Ovary (tissue), 9 donors: ENCODE results near the gene NOL9. TPM values are rescaled to one million over a fixed set of nuclear protein-coding genes. Genes with fewer than 3 reads are reported as not detected.

Experiments
- DNase-seq, 5 donors: peaks; one replicate each; pipeline ENCODE4 v3.0.0-alpha.2; 2019 to 2020
- H3K27ac ChIP-seq, 2 donors: fragments of 200-600 bp; one replicate each; pipeline versions ENCODE4 v1.5.1 to v1.8.0; 2019 to 2022
- H3K27me3 ChIP-seq: fragments of 200-600 bp; one replicate; pipeline ENCODE4 v1.8.0; 2022
- H3K36me3 ChIP-seq: fragments of 200-600 bp; sonication (generic); one replicate; pipeline ENCODE4 v1.5.1; 2019
- H3K4me1 ChIP-seq: one replicate; pipeline ENCODE4 v1.8.1; 2013; ENCODE audit warnings: mild to moderate bottlenecking, moderate library complexity; ENCODE audit not compliant: insufficient read depth
- H3K4me3 ChIP-seq: fragments of 200-600 bp; sonication (generic); one replicate; pipeline ENCODE4 v1.5.1; 2017
- H3K9me3 ChIP-seq, 2 donors: fragments of 200-600 bp in 1 of 2; sonication (generic) in 1 of 2; one replicate each; pipeline versions ENCODE4 v1.5.1 to v1.8.1; 2013 to 2019; ENCODE audit warnings: mild to moderate bottlenecking in 1 of 2, moderate library complexity in 1 of 2
- EP300 ChIP-seq: sonication (generic); formaldehyde crosslinking; IDR thresholded peaks from one replicate; pipeline ENCODE4 v1.6.1; 2017; ENCODE audit warnings: antibody characterized with exemption
- POLR2A ChIP-seq: fragments of 450-650 bp; IDR thresholded peaks from one replicate; pipeline ENCODE4 v1.6.1; 2017; ENCODE audit warnings: antibody characterized with exemption, mild to moderate bottlenecking, moderate library complexity
- WGBS, 3 donors: extraction: QIAGEN DNeasy Blood & Tissue Kit in 1 of 3; methylation state at CpG; one replicate each; pipeline versions ENCODE4 v1.1.5 to v1.1.7; 2013 to 2017; 5-methylcytosine and 5-hydroxymethylcytosine counted together
- intact Hi-C, 4 donors: fragments of 100-400 bp; cut with DNase I; formaldehyde crosslinking; loops; one replicate each; pipeline versions ENCODE4 v1.11.0 to v1.15.1; 2022 to 2023
- polyA plus RNA-seq, 2 donors: library from polyadenylated mRNA; stranded (reverse); fragments of 200-250 nt in 1 of 2; fragments of 350-450 nt in 1 of 2; fragmentation: Illumina TruSeq in 1 of 2; extraction: RNeasy Lipid Tissue Mini Kit (QIAGEN cat#74804) in 1 of 2; gene quantifications; one replicate each; pipeline ENCODE4 v1.2.3, GENCODE V29; 2013 to 2014
- total RNA-seq, 7 donors: library from RNA; depleted of rRNA in 2 of 7; stranded (reverse); fragments of >200 nt in 2 of 7; fragmentation: NEBNext Ultra II Directional in 3 of 7; extraction: Animal tissue kit (Norgen Biotek cat#: 25700) in 3 of 7; gene quantifications; one replicate each; pipeline versions ENCODE4 v1.1.0 to v1.2.4, GENCODE V29; 2016 to 2023
- TF ChIP-seq, protein P1 (sequence below), 3 donors: fragments of 450-650 bp in 2 of 3; fragments of 200-600 bp in 1 of 3; IDR thresholded peaks; one replicate each; pipeline versions ENCODE4 v1.5.1 to v1.8.0; 2016 to 2022; ENCODE audit warnings: antibody characterized with exemption in 3 of 3, mild to moderate bottlenecking in 1 of 3
- donor health status: DM: no; HTN: no; CAD: no; lungs with moderate emphysema.
- donor health status: DM: no; HTN: no; CAD: no.
- donor health status: Bipolar disorder and iron deficiency.
- donor health status: DM: yes; HTN: yes; CAD: no.
- donor health status: DM: no; HTN: no; CAD: no.
- donor health status: DM: yes; HTN: yes; CAD: no.

NOL9 gene
- total and polyA plus RNA-seq, 9 donors: 7.2 to 38.9 (median 25.8) TPM

DNA sequence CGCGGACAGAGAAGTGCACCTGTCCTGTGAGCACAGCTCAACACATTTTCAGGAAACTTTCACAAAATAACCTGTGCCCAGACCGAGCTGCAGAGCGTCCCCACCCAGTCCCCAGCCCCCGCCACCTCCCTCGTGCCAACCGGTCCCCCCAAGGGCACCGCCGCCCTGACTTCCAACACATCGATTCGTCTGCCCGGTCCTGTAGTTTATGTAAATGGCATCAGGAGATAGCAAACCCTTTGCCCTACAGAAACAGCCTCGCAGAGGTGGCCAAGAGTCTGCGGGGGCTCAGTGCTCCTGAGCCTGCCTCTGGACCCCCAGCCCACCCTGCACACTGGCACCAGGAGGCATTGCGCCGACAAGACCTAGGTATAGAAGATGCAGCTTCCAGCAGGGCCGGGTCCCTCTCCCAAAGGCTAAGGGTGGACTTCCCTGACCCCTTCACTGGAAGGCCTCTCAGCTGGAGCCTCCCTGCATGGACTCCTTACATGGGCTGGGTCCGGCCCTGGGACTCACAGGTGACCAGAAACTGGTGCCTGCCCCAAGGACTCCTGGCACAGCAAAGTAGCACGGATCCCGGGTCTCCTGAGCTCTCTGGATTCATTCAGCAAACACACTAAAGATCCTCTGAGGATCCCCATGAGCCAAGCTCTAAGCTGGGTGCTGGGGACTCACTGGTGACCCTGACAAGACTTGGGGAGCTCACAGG is 56.3 kb downstream of the NOL9 start:
- Histone ChIP-seq H3K27me3 (no peaks in the 10 kb centered on the region), H3K4me3 (peak overlapping the region; percentile 53), H3K36me3 (no peaks in the 10 kb centered on the region), H3K9me3 (no peaks in the 10 kb centered on the region), H3K4me1 (peaks cover 17% of the 10 kb centered on the region), H3K27ac (no peak overlapping the region)
- TF ChIP-seq POLR2A (no peak), EP300 (no peak)
- TF ChIP-seq, protein P1, sequence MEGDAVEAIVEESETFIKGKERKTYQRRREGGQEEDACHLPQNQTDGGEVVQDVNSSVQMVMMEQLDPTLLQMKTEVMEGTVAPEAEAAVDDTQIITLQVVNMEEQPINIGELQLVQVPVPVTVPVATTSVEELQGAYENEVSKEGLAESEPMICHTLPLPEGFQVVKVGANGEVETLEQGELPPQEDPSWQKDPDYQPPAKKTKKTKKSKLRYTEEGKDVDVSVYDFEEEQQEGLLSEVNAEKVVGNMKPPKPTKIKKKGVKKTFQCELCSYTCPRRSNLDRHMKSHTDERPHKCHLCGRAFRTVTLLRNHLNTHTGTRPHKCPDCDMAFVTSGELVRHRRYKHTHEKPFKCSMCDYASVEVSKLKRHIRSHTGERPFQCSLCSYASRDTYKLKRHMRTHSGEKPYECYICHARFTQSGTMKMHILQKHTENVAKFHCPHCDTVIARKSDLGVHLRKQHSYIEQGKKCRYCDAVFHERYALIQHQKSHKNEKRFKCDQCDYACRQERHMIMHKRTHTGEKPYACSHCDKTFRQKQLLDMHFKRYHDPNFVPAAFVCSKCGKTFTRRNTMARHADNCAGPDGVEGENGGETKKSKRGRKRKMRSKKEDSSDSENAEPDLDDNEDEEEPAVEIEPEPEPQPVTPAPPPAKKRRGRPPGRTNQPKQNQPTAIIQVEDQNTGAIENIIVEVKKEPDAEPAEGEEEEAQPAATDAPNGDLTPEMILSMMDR (IDR thresholded peaks at IDR 0.05): no peak
- 39 to 54% (median 41%) methylated on average over 19 to 20 of the region's 20 CpGs for WGBS, 3 donors
- DNase-seq: peak in 1 of 5 donors; percentile 22
- intact Hi-C loops: loop anchor here in 1 of 4 donors (10.0 kb wide), 1 partner anchor 57 kb away; the partner anchor contains the start of genes NOL9 and TAS1R1

- Histone ChIP-seq H3K4me1 (peaks cover 11% of the 10 kb centered on the region), H3K4me3 (peak overlapping the region; percentile 53), H3K9me3 (no peaks in the 10 kb centered on the region), H3K27me3 (no peaks in the 10 kb centered on the region), H3K36me3 (no peaks in the 10 kb centered on the region), H3K27ac (peak overlapping the region in 1 of 2 donors; percentile 7)
- 0% methylated on average over 20 to 64 of the region's 74 CpGs for WGBS, 3 donors
- intact Hi-C loops: loop anchor here in 1 of 4 donors (10.0 kb wide), 1 partner anchor 57 kb away; the partner anchor contains the start of genes NOL9 and TAS1R1
- peak; percentile 51 to 63 (median 58) for DNase-seq
- TF ChIP-seq, protein P1 (IDR thresholded peaks at IDR 0.05): no peak
- TF ChIP-seq POLR2A (no peak), EP300 (no peak)
Observed at GRCh38 chr1:6497215-6497866, 57.0 kb downstream of the NOL9 start.

- no peaks in the 10 kb centered on the region for H3K36me3 ChIP-seq
- intact Hi-C loops: loop anchor here in 1 of 4 donors (10.0 kb wide), 1 partner anchor 58 kb away; the partner anchor contains the start of genes NOL9 and TAS1R1
- H3K4me1 ChIP-seq: peaks cover 7% of the 10 kb centered on the region
- no peak for DNase-seq
- no peaks in the 10 kb centered on the region for H3K27me3 ChIP-seq
- H3K9me3 ChIP-seq: no peaks in the 10 kb centered on the region
- peak overlapping the region; percentile 53 for H3K4me3 ChIP-seq
- TF ChIP-seq, protein P1 (IDR thresholded peaks at IDR 0.05): no peak
- WGBS, 3 donors: 1 to 3% (median 1%) methylated on average over 19 to 21 of the region's 21 CpGs
- peak overlapping the region in 1 of 2 donors; percentile 7 for H3K27ac ChIP-seq
Observed at GRCh38 chr1:6496890-6497214, 57.5 kb downstream of the NOL9 start.

DNA sequence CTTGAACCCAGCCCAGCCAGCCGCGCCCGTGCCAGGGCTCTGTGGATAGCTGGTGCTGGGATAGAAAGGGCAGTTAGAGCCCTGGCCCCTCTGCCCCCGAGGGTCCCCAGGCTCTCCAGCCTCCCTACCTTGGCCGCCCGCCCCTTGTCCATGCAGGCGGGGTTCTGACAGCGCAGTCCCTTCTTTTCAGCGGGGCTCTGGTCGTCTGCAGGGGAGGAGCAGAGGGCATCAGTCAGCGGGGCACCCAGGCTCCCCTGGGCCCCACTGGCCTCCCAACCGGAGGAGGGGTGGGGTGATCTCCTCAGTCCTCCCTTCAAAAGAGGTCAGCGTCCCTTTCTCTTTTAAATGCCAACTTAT is 58.0 kb downstream of the NOL9 start:
- no peak overlapping the region for H3K27ac ChIP-seq

More for the DNA sequence above, 58.0 kb downstream of the NOL9 start:
- Histone ChIP-seq H3K4me1 (peaks cover 4% of the 10 kb centered on the region), H3K27me3 (no peaks in the 10 kb centered on the region), H3K4me3 (no peak overlapping the region), H3K36me3 (no peaks in the 10 kb centered on the region), H3K9me3 (no peaks in the 10 kb centered on the region)
- WGBS, 3 donors: 37% methylated on average over 13 of the region's 13 CpGs
- TF ChIP-seq EP300 (no peak), POLR2A (no peak)
- TF ChIP-seq, protein P1 (IDR thresholded peaks at IDR 0.05): no peak
- peak in 1 of 5 donors; percentile 33 for DNase-seq
- intact Hi-C loops: loop anchor here in 1 of 4 donors (10.0 kb wide), 1 partner anchor 58 kb away; the partner anchor contains the start of genes NOL9 and TAS1R1
